GM21576 (cell line): ENCODE results near the gene OR5B21.

Source experiments
- ATAC-seq: cut with Tn5 transposase; IDR thresholded peaks from one replicate; pipeline ENCODE4 v1.9.1; 2021; ENCODE audit warnings: mild to moderate bottlenecking, moderate library complexity; ENCODE audit not compliant: unreplicated experiment

Gene OR5B21

DNA sequence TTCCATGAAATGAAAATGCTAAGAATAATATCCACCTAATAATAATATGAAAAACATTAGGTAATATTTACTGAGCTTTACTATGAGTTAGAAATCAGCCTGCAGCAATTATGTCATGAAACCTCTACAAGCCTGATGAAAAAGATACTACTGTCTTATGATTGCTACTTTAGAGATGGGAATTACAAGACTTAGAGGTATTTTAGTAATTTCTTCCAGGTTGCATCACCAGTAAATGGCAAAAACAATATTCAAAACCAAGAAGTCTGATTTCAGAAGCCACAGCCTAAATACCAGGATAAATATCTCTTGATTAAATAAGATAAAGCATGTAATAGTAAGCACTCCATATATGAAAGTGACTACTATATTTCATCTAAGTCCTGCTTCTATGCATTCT is 13.8 kb downstream of the OR5B21 start:
- ATAC-seq, result no peak

- ATAC-seq, result no peak
Observed at GRCh38 chr11:58493676-58494075, 14.2 kb downstream of the OR5B21 start.

GRCh38 chr11:58490827-58491226 is 17.1 kb downstream of the OR5B21 start:
- no peak for ATAC-seq

DNA sequence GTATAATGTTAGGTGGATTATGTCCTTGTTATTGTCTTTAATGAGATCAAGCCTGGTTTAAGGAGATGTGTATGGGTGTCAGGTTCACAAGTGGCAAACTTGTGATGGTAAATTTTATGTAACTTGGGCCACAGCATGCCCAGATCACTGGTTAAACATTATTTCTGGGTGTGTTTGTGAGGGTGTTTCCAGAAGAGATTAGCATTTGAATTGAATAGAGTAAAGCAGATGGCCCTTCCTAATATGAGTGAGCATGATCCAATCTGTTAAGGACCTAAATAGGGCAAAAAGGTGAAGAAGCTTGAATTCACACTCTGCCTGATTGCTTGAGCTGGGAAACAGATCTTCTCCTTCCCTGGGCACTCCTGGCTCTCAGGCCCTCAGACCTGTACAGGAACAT is 20.7 kb downstream of the OR5B21 start:
- no peak for ATAC-seq

- ATAC-seq, result no peak
Observed at GRCh38 chr11:58485961-58486360, 21.9 kb downstream of the OR5B21 start.

GRCh38 chr11:58471892-58472291 is 36.0 kb downstream of the OR5B21 start:
- no peak for ATAC-seq

- ATAC-seq, result no peak
Observed at GRCh38 chr11:58466293-58466692, 41.6 kb downstream of the OR5B21 start.

- no peak for ATAC-seq
Observed at GRCh38 chr11:58465690-58466089, 42.2 kb downstream of the OR5B21 start.
